Activated B cell treated with CpG ODN at 0.5 μM for 24 hours (primary cell): Measurements from ENCODE around the gene CFI. TPM values are rescaled to one million over a fixed set of nuclear protein-coding genes. Genes with fewer than 3 reads are reported as not detected.
A peak's percentile ranks its signal among the peaks of the same experiment; 100 is the strongest.

Experiments used
- ATAC-seq: fragments of 200-7000 bp; cut with Tn5 transposase; one replicate; pipeline ENCODE4 v1.10.0; 2021; ENCODE audit warnings: low read depth, mild to moderate bottlenecking, moderate library complexity
- CTCF ChIA-PET: fragments of 350-600 bp; sonication (Branson Sonifier 250); formaldehyde crosslinking; loops from one replicate; lab custom pipeline; 2021; ENCODE audit warnings: antibody characterized with exemption; lab: Charles Lee
- POLR2A ChIA-PET: fragments of 350-600 bp; sonication (Branson Sonifier 250); formaldehyde crosslinking; loops from one replicate; lab custom pipeline; 2021; ENCODE audit warnings: antibody characterized with exemption; lab: Charles Lee
- DNase-seq: peaks from one replicate; pipeline ENCODE4 v3.0.0; 2022
- H3K27ac Mint-ChIP-seq: one replicate; pipeline ENCODE4 v1.8.0; 2020; ENCODE audit warnings: mixed read lengths
- H3K27me3 Mint-ChIP-seq: one replicate; pipeline ENCODE4 v1.8.0; 2021; ENCODE audit warnings: mixed read lengths
- H3K36me3 Mint-ChIP-seq: one replicate; pipeline ENCODE4 v1.8.0; 2021; ENCODE audit warnings: low read depth, mixed read lengths
- H3K4me1 Mint-ChIP-seq: one replicate; pipeline ENCODE4 v1.8.0; 2021; ENCODE audit warnings: mixed read lengths
- H3K4me3 Mint-ChIP-seq: one replicate; pipeline ENCODE4 v1.8.0; 2020; ENCODE audit warnings: mild to moderate bottlenecking, mixed read lengths
- H3K9me3 Mint-ChIP-seq: one replicate; pipeline ENCODE4 v1.8.0; 2020; ENCODE audit warnings: mixed read lengths
- intact Hi-C: fragments of 100-400 bp; cut with micrococcal nuclease; formaldehyde crosslinking; loops from one replicate; pipeline ENCODE4 v1.15.1; 2024
- total RNA-seq: library from RNA; stranded (reverse); gene quantifications from 2 replicates; pipeline ENCODE4 v1.2.3, GENCODE V29; 2022
- TF ChIP-seq, protein P1 (sequence below): fragments of 200-600 bp; IDR thresholded peaks from one replicate; pipeline ENCODE4 v1.8.0; 2022; ENCODE audit warnings: antibody characterized with exemption, mild to moderate bottlenecking

CFI gene
- total RNA-seq, 1 donor from 2014 or later = not detected

DNA sequence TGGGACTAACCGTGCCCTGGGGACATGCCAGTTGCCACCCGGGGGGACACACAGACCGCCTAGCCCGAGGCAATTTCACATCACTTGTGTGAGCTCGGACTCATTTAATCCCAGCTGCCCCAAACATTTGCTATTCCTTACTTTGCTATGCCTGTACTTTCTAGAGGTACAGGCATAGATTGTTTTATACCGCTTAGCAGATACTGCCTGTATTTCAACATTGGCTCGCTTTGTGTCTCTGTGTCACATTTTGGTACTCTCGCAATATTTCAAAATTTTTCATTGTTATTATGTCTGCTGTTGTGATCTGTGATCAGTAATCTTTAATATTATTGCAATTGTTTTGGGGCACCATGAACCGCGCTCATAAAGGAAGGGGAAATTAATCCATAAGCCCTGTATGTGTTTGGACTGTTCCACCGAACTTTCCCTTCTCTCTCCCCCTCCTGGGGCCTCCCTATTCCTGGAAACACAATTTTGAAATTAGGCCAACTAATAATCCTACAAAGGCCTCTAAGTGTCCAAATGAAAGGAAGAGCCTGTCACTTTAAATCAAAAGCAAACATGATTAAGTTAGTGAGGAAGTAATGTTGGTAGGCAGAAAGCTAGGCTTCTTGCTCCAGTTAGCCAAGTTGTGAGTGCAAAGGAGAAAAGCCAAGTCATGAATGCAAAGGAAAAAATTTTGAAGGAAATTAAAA is 98.0 kb downstream of the CFI start:
- POLR2A ChIA-PET = interaction anchor here (1.3 to 3.1 kb wide), 3 partner anchors 144 to 271 kb away, joined by 3 to 17 read pairs (median 7); partner anchors contain the start of genes MCUB and SEC24B
- H3K4me1 Mint-ChIP-seq = peaks cover 20% of the 10 kb centered on the region
- H3K27ac Mint-ChIP-seq = no peak overlapping the region
- no peaks in the 10 kb centered on the region for H3K27me3 Mint-ChIP-seq
- peak overlapping the region; percentile 93 for H3K4me3 Mint-ChIP-seq
- ATAC-seq (no peak), DNase-seq (no peak)
- TF ChIP-seq, protein P1, sequence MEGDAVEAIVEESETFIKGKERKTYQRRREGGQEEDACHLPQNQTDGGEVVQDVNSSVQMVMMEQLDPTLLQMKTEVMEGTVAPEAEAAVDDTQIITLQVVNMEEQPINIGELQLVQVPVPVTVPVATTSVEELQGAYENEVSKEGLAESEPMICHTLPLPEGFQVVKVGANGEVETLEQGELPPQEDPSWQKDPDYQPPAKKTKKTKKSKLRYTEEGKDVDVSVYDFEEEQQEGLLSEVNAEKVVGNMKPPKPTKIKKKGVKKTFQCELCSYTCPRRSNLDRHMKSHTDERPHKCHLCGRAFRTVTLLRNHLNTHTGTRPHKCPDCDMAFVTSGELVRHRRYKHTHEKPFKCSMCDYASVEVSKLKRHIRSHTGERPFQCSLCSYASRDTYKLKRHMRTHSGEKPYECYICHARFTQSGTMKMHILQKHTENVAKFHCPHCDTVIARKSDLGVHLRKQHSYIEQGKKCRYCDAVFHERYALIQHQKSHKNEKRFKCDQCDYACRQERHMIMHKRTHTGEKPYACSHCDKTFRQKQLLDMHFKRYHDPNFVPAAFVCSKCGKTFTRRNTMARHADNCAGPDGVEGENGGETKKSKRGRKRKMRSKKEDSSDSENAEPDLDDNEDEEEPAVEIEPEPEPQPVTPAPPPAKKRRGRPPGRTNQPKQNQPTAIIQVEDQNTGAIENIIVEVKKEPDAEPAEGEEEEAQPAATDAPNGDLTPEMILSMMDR = no peak
- CTCF ChIA-PET = interaction anchor here (1.0 to 2.0 kb wide), 3 partner anchors 20 to 270 kb away, joined by 3 to 7 read pairs (median 5); partner anchors contain the start of genes PLA2G12A and SEC24B
- H3K9me3 Mint-ChIP-seq = no peaks in the 10 kb centered on the region
- intact Hi-C loops = loop anchor here (1.0 to 5.0 kb wide), 8 partner anchors 25 to 288 kb away; partner anchors contain the start of genes GAR1 and SEC24B
- H3K36me3 Mint-ChIP-seq = no peaks in the 10 kb centered on the region

- no peaks in the 10 kb centered on the region for H3K9me3 Mint-ChIP-seq
- ATAC-seq = peak; percentile 83
- H3K4me1 Mint-ChIP-seq = peaks cover 20% of the 10 kb centered on the region
- H3K4me3 Mint-ChIP-seq = peak within 1 kb of the TSS; percentile 93
- peak; percentile 66 for DNase-seq
- intact Hi-C loops = loop anchor here (1.0 to 5.0 kb wide), 8 partner anchors 26 to 289 kb away; partner anchors contain the start of genes GAR1 and SEC24B
- peak within 1 kb of the TSS; percentile 76 for H3K27ac Mint-ChIP-seq
- TF ChIP-seq, protein P1 = no peak
- ChIA-PET CTCF (interaction anchor here (1.4 to 2.0 kb wide), 2 partner anchors 27 to 270 kb away, joined by 5 to 7 read pairs; partner anchors contain the start of genes PLA2G12A and SEC24B), POLR2A (interaction anchor here (0.7 to 3.1 kb wide), 4 partner anchors 27 to 270 kb away, joined by 3 to 17 read pairs (median 6); partner anchors contain the start of genes MCUB and SEC24B)
- H3K36me3 Mint-ChIP-seq = no peaks in the 10 kb centered on the region
- no peaks in the 10 kb centered on the region for H3K27me3 Mint-ChIP-seq
Observed at GRCh38 chr4:109702950-109703663, 98.7 kb downstream of the CFI start, which contains the start of gene CASP6. Gene CASP6, minus strand, starts transcription at chr4:109703445. Its CDS starts 50 bp downstream, at chr4:109703395.

DNA sequence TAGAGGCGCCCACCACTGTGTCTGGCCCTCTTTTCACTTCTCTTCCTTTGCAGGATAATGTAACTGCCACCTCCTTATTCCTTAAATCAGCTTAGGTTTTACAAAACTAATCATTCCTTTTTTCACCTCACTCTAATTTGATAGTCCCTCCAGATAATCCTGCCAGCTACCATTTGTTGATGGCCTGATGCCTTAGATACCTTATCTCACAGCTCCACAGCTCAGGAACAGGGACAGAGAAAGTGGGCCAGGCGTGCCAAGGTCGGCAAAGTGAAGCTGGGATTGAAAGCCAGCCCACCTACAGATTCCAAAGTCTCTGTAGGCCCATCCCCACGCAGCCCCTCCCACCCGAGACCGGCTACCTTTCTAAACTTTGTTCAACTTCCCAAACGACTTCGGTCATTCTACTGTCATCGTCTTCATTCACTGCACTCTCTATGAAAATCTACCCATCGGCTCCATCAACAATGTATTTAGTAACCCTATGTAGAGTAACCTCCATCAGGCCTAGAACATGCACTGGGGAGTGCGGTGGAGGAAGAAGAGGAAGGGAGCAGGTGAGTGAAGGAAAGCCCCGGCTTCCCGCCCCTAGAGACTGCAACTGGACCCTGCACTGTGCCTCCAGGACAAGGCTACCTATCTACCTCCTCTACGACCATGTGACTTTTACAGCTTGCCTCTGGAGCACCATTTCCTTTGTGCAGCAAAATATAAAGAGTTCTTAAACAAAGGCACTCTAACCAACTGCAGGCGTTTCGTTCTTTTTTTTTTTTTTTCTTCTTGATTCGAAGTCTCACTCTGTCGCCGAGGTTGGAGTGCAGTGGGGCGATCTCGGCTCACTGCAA is 100.0 kb downstream of the CFI start:
- H3K4me1 Mint-ChIP-seq = peaks cover 20% of the 10 kb centered on the region
- H3K27ac Mint-ChIP-seq = no peak overlapping the region
- intact Hi-C loops = loop anchor here (2.0 to 5.0 kb wide), 5 partner anchors 49 to 291 kb away; partner anchors contain the start of gene SEC24B
- DNase-seq = no peak
- ChIA-PET CTCF (interaction anchor here (1.5 kb wide), 1 partner anchor 268 kb away, joined by 3 read pairs; the partner anchor contains the start of gene SEC24B), POLR2A (interaction anchor here (0.7 to 3.1 kb wide), 4 partner anchors 29 to 269 kb away, joined by 3 to 17 read pairs (median 6); partner anchors contain the start of genes MCUB and SEC24B)
- H3K36me3 Mint-ChIP-seq = peaks cover 5% of the 10 kb centered on the region
- no peaks in the 10 kb centered on the region for H3K9me3 Mint-ChIP-seq
- H3K27me3 Mint-ChIP-seq = no peaks in the 10 kb centered on the region
- peak overlapping the region; percentile 93 for H3K4me3 Mint-ChIP-seq
- ATAC-seq = no peak
- TF ChIP-seq, protein P1 = no peak

GRCh38 chr4:109699553-109700225 is 102.1 kb downstream of the CFI start:
- H3K27ac Mint-ChIP-seq = no peak overlapping the region
- ATAC-seq (no peak), DNase-seq (no peak)
- CTCF ChIA-PET = no interaction called here
- no peak overlapping the region for H3K4me3 Mint-ChIP-seq
- POLR2A ChIA-PET = no interaction called here
- no peaks in the 10 kb centered on the region for H3K9me3 Mint-ChIP-seq
- TF ChIP-seq, protein P1 = no peak
- H3K27me3 Mint-ChIP-seq = no peaks in the 10 kb centered on the region
- H3K4me1 Mint-ChIP-seq = peaks cover 20% of the 10 kb centered on the region
- peaks cover 8% of the 10 kb centered on the region for H3K36me3 Mint-ChIP-seq
- intact Hi-C loops = loop anchor here (5.0 kb wide), 2 partner anchors 47 to 293 kb away; no protein-coding TSS in a partner anchor
